H54 (cell line): ENCODE results near the gene SLIT3.

ENCODE experiments used
- DNase-seq: peaks from one replicate; pipeline ENCODE4 v3.0.0; 2011; ENCODE audit warnings: low spot score, mixed read lengths; ENCODE audit not compliant: insufficient read length
- FAIRE-seq: peaks from 3 replicates; lab custom pipeline; 2011; peaks lifted over from hg19 to GRCh38; lab: Jason Lieb, UNC
- POLR2A ChIP-seq: IDR thresholded peaks from 2 replicates; pipeline ENCODE4 v1.6.1; 2011; ENCODE audit warnings: low read depth, mild to moderate bottlenecking, low read length

SLIT3 gene

GRCh38 chr5:169305366-169305765 lies 4.4 kb upstream of the SLIT3 start:
- DNase-seq (no peak), FAIRE-seq (no peak)
- TF ChIP-seq POLR2A: no peak

GRCh38 chr5:169304175-169304574 lies 3.2 kb upstream of the SLIT3 start:
- no peak for FAIRE-seq
- DNase-seq: no peak
- no peak for TF ChIP-seq POLR2A

DNA sequence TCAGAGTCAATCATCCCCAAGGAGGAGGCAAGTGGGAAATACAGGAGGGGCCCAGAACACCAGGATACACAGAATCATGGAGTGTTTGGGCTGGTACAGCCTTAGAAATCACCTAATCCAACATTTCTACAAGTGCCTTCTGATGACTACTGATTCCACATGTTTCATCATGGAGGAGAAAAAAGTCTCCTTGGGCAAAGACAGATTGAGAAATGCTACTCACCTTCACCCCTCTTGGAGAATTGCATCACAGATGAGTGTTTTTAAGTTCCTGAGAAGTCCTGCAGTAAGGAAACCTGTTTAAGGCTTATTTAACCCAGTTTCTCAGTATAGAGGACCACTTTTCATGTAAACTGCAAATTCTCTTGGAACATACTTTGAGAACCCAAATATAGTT lies 2.2 kb upstream of the SLIT3 start:
- FAIRE-seq (no peak), DNase-seq (no peak)
- TF ChIP-seq POLR2A: no peak

DNA sequence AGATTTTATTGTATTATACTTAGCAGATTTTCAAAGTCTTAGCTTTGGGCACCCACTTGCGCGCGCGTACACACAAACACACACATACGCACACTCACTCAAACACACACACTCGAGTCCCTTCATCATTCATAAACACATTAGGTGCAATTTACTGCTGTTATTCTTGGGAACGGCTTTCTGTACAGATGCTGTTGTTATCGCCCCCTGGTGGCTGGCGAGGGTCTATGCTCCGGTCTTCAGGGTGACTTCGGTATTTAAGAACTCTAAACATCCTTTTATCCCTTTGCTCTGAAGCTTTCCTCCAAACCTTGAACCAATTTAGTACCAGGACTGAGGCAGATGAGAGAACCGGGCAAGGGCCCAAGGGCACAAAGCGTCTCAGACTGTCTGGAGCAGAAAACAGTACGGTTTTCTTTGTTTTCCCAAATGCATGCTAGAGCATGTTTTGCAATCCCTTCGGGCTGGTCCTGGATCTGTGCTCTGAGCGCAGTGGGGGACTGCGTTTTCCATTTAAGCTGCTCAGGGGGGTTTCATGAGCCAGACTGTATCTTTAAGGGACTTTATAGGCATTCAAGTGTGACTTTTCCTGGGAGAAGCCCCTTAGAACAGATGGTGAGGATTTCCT lies 1.7 kb upstream of the SLIT3 start:
- DNase-seq (peak; percentile 66), FAIRE-seq (no peak)
- no peak for TF ChIP-seq POLR2A

GRCh38 chr5:169301986-169302385 lies 1.0 kb upstream of the SLIT3 start:
- FAIRE-seq (no peak), DNase-seq (no peak)
- TF ChIP-seq POLR2A: no peak

- TF ChIP-seq POLR2A: no peak
- no peak for DNase-seq
- no peak for FAIRE-seq
These were observed 521 bp upstream of the SLIT3 start for GRCh38 chr5:169301386-169301934.

DNA sequence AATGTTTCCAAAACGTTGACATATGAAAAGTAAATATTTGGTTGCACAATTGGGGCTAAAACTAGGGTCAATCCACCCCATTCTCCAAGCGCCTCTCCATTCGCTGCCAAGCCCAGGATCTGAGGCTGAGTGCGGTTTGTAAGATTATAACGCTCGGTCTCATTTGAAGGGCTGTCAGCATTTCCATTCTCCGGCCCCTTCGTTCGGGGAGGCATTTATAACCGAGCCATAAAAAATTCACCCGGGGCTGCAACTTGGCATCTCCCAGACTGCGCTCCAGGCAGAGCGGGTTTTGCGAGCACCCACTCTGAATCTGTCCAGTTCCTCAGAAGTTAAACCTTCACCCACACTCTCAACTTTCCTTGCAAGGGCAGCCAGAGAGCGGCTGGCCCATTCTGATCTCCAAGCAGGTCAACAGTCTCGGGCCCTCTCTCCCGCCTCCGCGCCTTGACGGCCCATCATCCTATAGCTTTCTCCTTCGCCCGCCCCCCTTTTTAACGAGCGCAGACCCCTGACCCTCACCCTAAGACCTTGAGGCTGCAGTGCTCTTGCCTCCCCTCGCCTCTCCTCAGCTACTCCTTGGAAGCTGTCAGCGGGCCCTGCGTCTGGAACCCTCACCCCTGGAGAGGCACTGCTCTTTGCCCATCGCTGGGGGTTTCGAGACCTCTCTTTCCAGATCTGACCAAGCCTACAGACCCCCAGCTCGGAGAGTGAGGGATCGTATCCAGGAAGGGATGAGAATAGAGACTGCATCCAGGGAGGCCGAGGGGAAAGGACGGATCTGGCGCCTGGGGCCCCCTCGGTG lies 1.1 kb downstream of the SLIT3 start:
- FAIRE-seq (no peak), DNase-seq (no peak)

GRCh38 chr5:169299191-169299662 lies 1.7 kb downstream of the SLIT3 start:
- DNase-seq (no peak), FAIRE-seq (no peak)
- TF ChIP-seq POLR2A: no peak

More for the DNA sequence above, 1.1 kb downstream of the SLIT3 start:
- TF ChIP-seq POLR2A: no peak

- no peak for FAIRE-seq
These were observed 2.7 kb downstream of the SLIT3 start for GRCh38 chr5:169298193-169298592.

DNA sequence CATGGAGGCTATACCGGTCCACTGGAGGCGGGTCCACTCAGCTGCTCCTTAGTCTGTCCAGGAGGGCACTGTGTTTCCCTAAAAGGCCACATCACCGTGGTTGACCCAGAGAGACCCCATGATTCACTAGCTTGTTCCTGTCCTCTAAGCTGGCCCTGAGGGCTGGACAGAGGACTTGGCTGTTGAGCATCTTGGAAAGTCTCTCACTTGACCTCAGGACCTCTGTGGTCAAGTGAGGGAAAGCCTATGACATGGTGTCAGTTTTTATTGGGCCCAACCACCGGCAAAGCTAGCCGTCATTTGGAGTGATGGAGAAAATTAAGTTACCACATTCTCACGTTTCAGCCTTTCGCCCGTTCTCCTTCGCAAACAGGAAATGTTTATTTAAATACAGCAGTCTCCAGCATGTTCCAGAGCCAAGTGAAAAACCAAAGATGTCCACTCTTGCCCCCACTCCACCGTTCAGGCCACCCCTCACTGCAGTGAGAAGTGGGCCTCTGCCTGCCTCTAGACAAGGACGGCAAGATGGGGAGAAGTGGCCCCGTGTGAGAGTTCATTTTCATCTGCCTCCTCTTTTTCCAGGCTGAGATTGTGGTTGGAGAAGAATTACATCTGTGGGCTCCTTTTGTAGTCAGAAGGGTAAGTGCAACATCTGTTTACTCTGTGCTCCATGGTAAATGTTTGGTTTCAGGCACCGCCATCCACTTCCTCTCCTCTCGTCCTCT lies 4.4 kb downstream of the SLIT3 start:
- DNase-seq (peak; percentile 66), FAIRE-seq (no peak)
- no peak for TF ChIP-seq POLR2A

More at GRCh38 chr5:169298193-169298592, 2.7 kb downstream of the SLIT3 start:
- DNase-seq: no peak
- TF ChIP-seq POLR2A: no peak

GRCh38 chr5:169295306-169295705 lies 5.6 kb downstream of the SLIT3 start:
- DNase-seq: no peak
- FAIRE-seq: no peak
- TF ChIP-seq POLR2A: no peak

GRCh38 chr5:169294621-169295020 lies 6.3 kb downstream of the SLIT3 start:
- FAIRE-seq (no peak), DNase-seq (no peak)
- TF ChIP-seq POLR2A: no peak

DNA sequence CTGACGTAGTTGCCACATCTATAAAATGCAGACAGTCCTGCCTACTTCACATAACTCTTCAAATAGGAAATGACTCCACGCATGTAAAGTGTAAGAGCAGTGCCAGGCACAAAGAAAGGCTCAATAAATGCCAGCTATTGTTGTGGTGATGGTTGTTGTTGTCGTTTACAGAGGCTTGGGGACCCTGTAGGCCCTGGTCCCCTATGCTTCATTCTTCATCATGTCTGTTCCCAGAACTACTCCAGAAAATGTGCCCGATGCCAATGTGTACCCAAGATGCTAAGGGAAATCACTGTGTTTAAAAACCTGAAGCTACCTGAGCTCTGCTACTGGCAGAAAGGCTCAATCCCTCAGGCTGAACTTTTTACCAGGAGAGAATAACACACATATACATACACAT lies 9.1 kb downstream of the SLIT3 start:
- DNase-seq (no peak), FAIRE-seq (no peak)
- no peak for TF ChIP-seq POLR2A

- TF ChIP-seq POLR2A: no peak
- DNase-seq (no peak), FAIRE-seq (no peak)
These were observed 10.0 kb downstream of the SLIT3 start for GRCh38 chr5:169290895-169291294.
